ENCODE results near the gene ZP4. TPM values are rescaled to one million over a fixed set of nuclear protein-coding genes. Genes with fewer than 3 reads are reported as not detected.

ZP4 gene
- total RNA-seq, 1 donor: not detected

DNA sequence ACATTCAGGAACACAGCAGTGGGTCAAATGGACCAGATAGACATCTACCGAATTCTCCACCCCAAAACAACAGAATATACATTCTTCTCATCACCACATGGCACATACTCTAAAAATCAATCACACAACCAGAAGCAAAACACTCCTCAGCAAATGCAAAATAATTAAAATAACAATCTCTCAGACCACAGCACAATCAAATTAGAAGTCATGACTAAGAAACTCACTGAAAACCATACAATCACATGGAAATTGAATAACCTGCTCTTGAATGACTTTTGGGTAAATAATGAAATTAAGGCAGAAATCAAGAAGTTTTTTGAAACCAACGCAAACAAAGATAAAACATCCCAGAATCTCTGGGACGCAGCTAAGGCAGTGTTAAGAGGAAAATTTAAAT, 49.2 kb downstream of the ZP4 start:
- no peak for DNase-seq (ENCODE audit: insufficient read length, low spot score, missing footprints)
- no peaks in the 10 kb centered on the region for H4K20me1 ChIP-seq (ENCODE audit: insufficient read depth, low read length)
- TF ChIP-seq, protein P1, sequence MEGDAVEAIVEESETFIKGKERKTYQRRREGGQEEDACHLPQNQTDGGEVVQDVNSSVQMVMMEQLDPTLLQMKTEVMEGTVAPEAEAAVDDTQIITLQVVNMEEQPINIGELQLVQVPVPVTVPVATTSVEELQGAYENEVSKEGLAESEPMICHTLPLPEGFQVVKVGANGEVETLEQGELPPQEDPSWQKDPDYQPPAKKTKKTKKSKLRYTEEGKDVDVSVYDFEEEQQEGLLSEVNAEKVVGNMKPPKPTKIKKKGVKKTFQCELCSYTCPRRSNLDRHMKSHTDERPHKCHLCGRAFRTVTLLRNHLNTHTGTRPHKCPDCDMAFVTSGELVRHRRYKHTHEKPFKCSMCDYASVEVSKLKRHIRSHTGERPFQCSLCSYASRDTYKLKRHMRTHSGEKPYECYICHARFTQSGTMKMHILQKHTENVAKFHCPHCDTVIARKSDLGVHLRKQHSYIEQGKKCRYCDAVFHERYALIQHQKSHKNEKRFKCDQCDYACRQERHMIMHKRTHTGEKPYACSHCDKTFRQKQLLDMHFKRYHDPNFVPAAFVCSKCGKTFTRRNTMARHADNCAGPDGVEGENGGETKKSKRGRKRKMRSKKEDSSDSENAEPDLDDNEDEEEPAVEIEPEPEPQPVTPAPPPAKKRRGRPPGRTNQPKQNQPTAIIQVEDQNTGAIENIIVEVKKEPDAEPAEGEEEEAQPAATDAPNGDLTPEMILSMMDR (IDR thresholded peaks at IDR 0.05; ENCODE audit: extremely low read depth, low read depth, low read length): no peak
- H3K36me3 ChIP-seq (ENCODE audit: insufficient read depth, low read length): no peaks in the 10 kb centered on the region
- no peak overlapping the region for H2AFZ ChIP-seq (ENCODE audit: low read length)
- no peaks in the 10 kb centered on the region for H3K79me2 ChIP-seq (ENCODE audit: insufficient read depth, low read length)
- no peaks in the 10 kb centered on the region for H3K4me1 ChIP-seq (ENCODE audit: insufficient read depth, low read length)
- no peaks in the 10 kb centered on the region for H3K9me3 ChIP-seq (ENCODE audit: low read depth, low read length)
- no peaks in the 10 kb centered on the region for H3K27me3 ChIP-seq (ENCODE audit: insufficient read depth, low read length)
- H3K27ac ChIP-seq (ENCODE audit: low read depth, low read length): no peak overlapping the region
- no peak overlapping the region for H3K4me2 ChIP-seq (ENCODE audit: insufficient read depth, low read length)
- no peak overlapping the region for H3K4me3 ChIP-seq (ENCODE audit: insufficient read depth, low read length)

DNA sequence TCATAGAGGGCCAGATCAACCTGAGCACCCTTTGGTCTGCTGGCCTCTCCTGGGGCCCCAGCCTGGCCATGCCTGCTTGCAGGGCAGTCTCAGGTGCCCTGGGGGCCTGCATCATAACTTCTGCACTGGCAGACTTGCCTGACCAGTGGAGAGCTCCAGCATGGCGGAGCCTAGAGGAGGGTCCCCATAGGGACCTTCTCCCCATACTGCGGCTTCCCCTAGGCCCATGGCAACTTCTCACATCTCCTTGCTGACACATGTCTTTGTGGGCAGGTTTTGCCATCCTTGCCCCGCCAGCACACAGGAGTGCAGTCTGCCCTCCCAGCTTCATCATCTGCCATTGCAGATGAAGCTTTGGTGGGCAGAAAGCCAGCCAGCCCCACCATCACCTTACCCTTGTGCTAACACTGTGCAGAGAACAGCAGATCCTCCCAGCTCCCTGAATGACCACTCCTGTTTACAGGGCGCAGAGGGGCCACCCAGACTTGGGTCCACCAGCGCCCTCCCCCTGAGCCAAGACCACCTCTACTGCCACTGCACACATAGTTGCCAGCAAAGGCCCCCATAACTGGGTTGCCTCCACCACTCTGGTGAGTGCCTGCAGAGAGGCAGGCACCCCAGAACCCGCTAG, 51.7 kb downstream of the ZP4 start:
- H3K4me3 ChIP-seq (ENCODE audit: insufficient read depth, low read length): no peak overlapping the region
- TF ChIP-seq, protein P1 (IDR thresholded peaks at IDR 0.05; ENCODE audit: extremely low read depth, low read depth, low read length): no peak
- no peaks in the 10 kb centered on the region for H3K9me3 ChIP-seq (ENCODE audit: low read depth, low read length)
- H3K4me2 ChIP-seq (ENCODE audit: insufficient read depth, low read length): no peak overlapping the region
- no peaks in the 10 kb centered on the region for H3K79me2 ChIP-seq (ENCODE audit: insufficient read depth, low read length)
- no peaks in the 10 kb centered on the region for H3K27me3 ChIP-seq (ENCODE audit: insufficient read depth, low read length)
- DNase-seq (ENCODE audit: insufficient read length, low spot score, missing footprints): no peak
- no peaks in the 10 kb centered on the region for H3K4me1 ChIP-seq (ENCODE audit: insufficient read depth, low read length)
- no peaks in the 10 kb centered on the region for H4K20me1 ChIP-seq (ENCODE audit: insufficient read depth, low read length)
- no peak overlapping the region for H2AFZ ChIP-seq (ENCODE audit: low read length)
- H3K36me3 ChIP-seq (ENCODE audit: insufficient read depth, low read length): no peaks in the 10 kb centered on the region
- H3K27ac ChIP-seq (ENCODE audit: low read depth, low read length): no peak overlapping the region

DNA sequence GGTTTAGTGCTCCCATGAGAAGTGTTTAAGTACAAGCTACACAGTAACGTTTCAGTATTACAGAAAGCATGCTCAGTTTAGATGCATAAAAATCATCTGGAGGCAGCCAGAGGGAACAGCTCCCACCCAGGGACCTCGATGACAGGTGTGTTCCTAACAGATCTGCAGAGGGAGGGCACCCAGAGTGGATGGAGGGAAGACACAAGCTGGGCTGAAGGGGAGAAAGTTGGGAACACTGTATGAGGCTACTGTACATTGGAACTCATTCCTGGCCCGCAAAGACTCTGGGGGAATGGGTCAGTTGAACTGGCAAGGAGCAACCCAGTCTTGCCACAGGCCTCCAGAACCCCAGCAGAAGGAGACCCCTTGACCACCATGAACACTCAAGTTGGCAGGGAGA, 52.4 kb downstream of the ZP4 start:
- Histone ChIP-seq H3K9me3 (ENCODE audit: low read depth, low read length) (no peaks in the 10 kb centered on the region), H2AFZ (ENCODE audit: low read length) (no peak overlapping the region), H3K4me3 (ENCODE audit: insufficient read depth, low read length) (no peak overlapping the region), H3K27ac (ENCODE audit: low read depth, low read length) (no peak overlapping the region), H3K79me2 (ENCODE audit: insufficient read depth, low read length) (no peaks in the 10 kb centered on the region), H3K4me1 (ENCODE audit: insufficient read depth, low read length) (no peaks in the 10 kb centered on the region), H3K27me3 (ENCODE audit: insufficient read depth, low read length) (no peaks in the 10 kb centered on the region), H3K4me2 (ENCODE audit: insufficient read depth, low read length) (no peak overlapping the region), H4K20me1 (ENCODE audit: insufficient read depth, low read length) (no peaks in the 10 kb centered on the region), H3K36me3 (ENCODE audit: insufficient read depth, low read length) (no peaks in the 10 kb centered on the region)
- no peak for DNase-seq (ENCODE audit: insufficient read length, low spot score, missing footprints)
- TF ChIP-seq, protein P1 (IDR thresholded peaks at IDR 0.05; ENCODE audit: extremely low read depth, low read depth, low read length): no peak

DNA sequence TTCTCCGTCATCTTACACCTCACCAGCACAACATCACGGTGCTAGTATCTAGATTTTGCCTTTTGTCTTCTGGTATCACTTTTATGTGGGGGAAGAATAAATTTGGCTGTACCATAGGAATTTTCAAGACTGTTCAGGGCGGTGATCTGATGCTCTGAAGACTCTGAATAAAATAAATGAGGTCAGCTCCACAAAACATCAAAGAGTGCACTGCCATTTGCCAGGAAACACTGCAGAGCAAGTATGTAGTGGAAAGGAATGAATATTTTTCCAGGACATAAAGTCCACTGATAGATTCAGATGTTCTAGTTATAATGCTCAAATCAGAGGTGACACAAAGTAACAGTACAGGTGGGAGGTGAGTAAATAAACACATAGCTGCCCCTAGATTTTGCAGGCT, 56.3 kb downstream of the ZP4 start:
- Histone ChIP-seq H3K27me3 (ENCODE audit: insufficient read depth, low read length) (no peaks in the 10 kb centered on the region), H4K20me1 (ENCODE audit: insufficient read depth, low read length) (no peaks in the 10 kb centered on the region), H3K4me2 (ENCODE audit: insufficient read depth, low read length) (no peak overlapping the region), H3K27ac (ENCODE audit: low read depth, low read length) (no peak overlapping the region), H3K4me3 (ENCODE audit: insufficient read depth, low read length) (no peak overlapping the region), H3K9me3 (ENCODE audit: low read depth, low read length) (no peaks in the 10 kb centered on the region), H3K79me2 (ENCODE audit: insufficient read depth, low read length) (no peaks in the 10 kb centered on the region), H2AFZ (ENCODE audit: low read length) (no peak overlapping the region), H3K4me1 (ENCODE audit: insufficient read depth, low read length) (no peaks in the 10 kb centered on the region), H3K36me3 (ENCODE audit: insufficient read depth, low read length) (no peaks in the 10 kb centered on the region)
- TF ChIP-seq, protein P1 (IDR thresholded peaks at IDR 0.05; ENCODE audit: extremely low read depth, low read depth, low read length): no peak
- DNase-seq (ENCODE audit: insufficient read length, low spot score, missing footprints): no peak

All from osteoblast (primary cell).